TTC549 (cell line): ENCODE results near the gene NDUFV1.
"Not testable (repeated sequence)": the region's sequence is repeated elsewhere in the genome, so short reads cannot be mapped to it uniquely, and the experiment has no call there.

Experiments
- FAIRE-seq: peaks from 2 replicates; lab custom pipeline; 2012; peaks lifted over from hg19 to GRCh38; lab: Jason Lieb, UNC

NDUFV1 gene

GRCh38 chr11:67606492-67607295, at the start of gene NDUFV1:
TSS of gene NDUFV1 (plus strand) at chr11:67606936. CDS start at chr11:67607005, 69 bp downstream.
- no peak for FAIRE-seq

- no peak for FAIRE-seq
Observed at GRCh38 chr11:67558084-67558772, 48.5 kb upstream of the NDUFV1 start.

GRCh38 chr11:67561971-67562619, 44.6 kb upstream of the NDUFV1 start:
- FAIRE-seq: no peak

- FAIRE-seq: no peak
Observed at GRCh38 chr11:67562963-67563704, 43.6 kb upstream of the NDUFV1 start.

- FAIRE-seq: not testable (repeated sequence)
Observed at GRCh38 chr11:67563705-67564114, 43.0 kb upstream of the NDUFV1 start.

- no peak for FAIRE-seq
Observed at GRCh38 chr11:67564230-67564629, 42.5 kb upstream of the NDUFV1 start.

- no peak for FAIRE-seq
Observed at GRCh38 chr11:67571443-67571842, 35.3 kb upstream of the NDUFV1 start.

- FAIRE-seq: no peak
Observed at GRCh38 chr11:67572305-67572704, 34.4 kb upstream of the NDUFV1 start.

GRCh38 chr11:67572747-67573419, 33.9 kb upstream of the NDUFV1 start:
- FAIRE-seq: peak; percentile 54

GRCh38 chr11:67574938-67575337, 31.8 kb upstream of the NDUFV1 start:
- FAIRE-seq: no peak

- no peak for FAIRE-seq
Observed at GRCh38 chr11:67576735-67577475, 29.8 kb upstream of the NDUFV1 start.

GRCh38 chr11:67577951-67578350, 28.8 kb upstream of the NDUFV1 start:
- FAIRE-seq: no peak

GRCh38 chr11:67581469-67581868, 25.3 kb upstream of the NDUFV1 start:
- no peak for FAIRE-seq

- no peak for FAIRE-seq
Observed at GRCh38 chr11:67582011-67582410, 24.7 kb upstream of the NDUFV1 start.

- FAIRE-seq: no peak
Observed at GRCh38 chr11:67583247-67584204, 23.2 kb upstream of the NDUFV1 start, which contains the start of gene GSTP1. TSS of gene GSTP1 (plus strand) at chr11:67583812. CDS start at chr11:67583844, 32 bp downstream.

GRCh38 chr11:67584205-67584880, 22.4 kb upstream of the NDUFV1 start:
- no peak for FAIRE-seq

GRCh38 chr11:67584881-67585873, 21.6 kb upstream of the NDUFV1 start:
- no peak for FAIRE-seq

GRCh38 chr11:67585911-67586310, 20.8 kb upstream of the NDUFV1 start:
- no peak for FAIRE-seq
